Head of caudate nucleus (tissue), 42 donors: ENCODE measurements around the gene TM6SF1.
A peak's percentile ranks its signal among the peaks of the same experiment; 100 is the strongest.

Experiments used
- DNase-seq, 42 donors: peaks; one replicate each; pipeline versions ENCODE4 v3.0.0 to v3.0.0-alpha.2; 2020 to 2021; ENCODE audit warnings: mixed read lengths in 7 of 42
- intact Hi-C: fragments of 100-400 bp; cut with DNase I; formaldehyde crosslinking; loops from one replicate; pipeline ENCODE4 v1.15.0; 2022

TM6SF1 gene

GRCh38 chr15:83106994-83107840 is at the start of gene TM6SF1:
Gene TM6SF1 (plus strand): TSS chr15:83107645. CDS start chr15:83107681, 36 bp downstream.
- DNase-seq, result peak in 10 of 42 donors; percentile 9 to 39 (median 16)
- intact Hi-C loops, result no loop called here

GRCh38 chr15:83057696-83058376 is 49.6 kb upstream of the TM6SF1 start:
- intact Hi-C loops, result no loop called here
- peak in 1 of 42 donors; percentile 26 for DNase-seq

- intact Hi-C loops, result no loop called here
- no peak for DNase-seq
Measured at GRCh38 chr15:83061680-83062079, 45.8 kb upstream of the TM6SF1 start.

GRCh38 chr15:83062768-83063180 is 44.7 kb upstream of the TM6SF1 start:
- intact Hi-C loops, result no loop called here
- peak in 1 of 42 donors; percentile 20 for DNase-seq

DNA sequence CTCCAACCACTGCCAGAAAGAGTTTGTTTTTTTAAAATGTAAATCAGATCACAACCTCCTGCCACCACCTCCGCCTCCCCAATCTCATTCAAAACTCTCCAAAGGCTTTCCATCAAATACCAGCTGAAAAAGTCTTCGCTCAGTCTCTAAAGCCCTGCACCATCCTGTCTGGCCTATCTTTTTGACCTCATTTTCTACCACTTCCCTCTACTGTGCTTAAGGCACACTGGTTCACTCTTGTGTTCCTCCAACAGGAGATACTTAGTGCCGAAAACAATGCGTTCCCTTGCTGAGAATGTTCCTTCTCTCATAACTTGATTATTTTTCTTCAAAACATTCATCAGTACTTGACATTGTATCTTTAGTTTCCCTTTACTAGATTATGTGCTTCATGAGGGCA is 43.9 kb upstream of the TM6SF1 start:
- intact Hi-C loops, result no loop called here

DNA sequence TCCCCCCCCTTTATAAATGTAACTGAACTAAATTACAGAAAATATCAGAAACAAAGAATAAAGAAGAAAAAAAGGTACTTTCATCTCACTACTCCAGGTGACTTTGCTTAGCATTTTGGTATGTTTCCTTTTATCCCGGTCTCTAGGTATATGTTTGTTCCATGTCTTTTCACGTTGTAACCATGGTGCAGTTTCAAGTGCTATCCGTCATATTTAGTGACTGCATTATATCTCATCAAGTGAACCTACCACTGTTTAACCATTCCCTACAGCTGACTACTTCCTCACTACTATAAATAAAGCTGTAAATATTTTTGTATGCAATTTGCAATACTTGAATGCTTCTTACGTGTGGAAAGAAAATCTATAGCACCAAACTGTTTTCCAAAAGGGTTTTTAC is 42.6 kb upstream of the TM6SF1 start:
- no peak for DNase-seq
- intact Hi-C loops, result loop anchor here (5.0 kb wide), 2 partner anchors 53 to 142 kb away; partner anchors contain the start of genes C15orf40 and HDGFL3

More for the DNA sequence above, 43.9 kb upstream of the TM6SF1 start:
- DNase-seq, result no peak

- intact Hi-C loops, result loop anchor here (5.0 kb wide), 2 partner anchors 53 to 142 kb away; partner anchors contain the start of genes C15orf40 and HDGFL3
- DNase-seq, result no peak
Measured at GRCh38 chr15:83065431-83065830, 42.0 kb upstream of the TM6SF1 start.

- DNase-seq, result peak in 20 of 42 donors; percentile 5 to 55 (median 26)
- intact Hi-C loops, result loop anchor here (5.0 kb wide), 2 partner anchors 54 to 141 kb away; partner anchors contain the start of genes C15orf40 and HDGFL3
Measured at GRCh38 chr15:83066034-83066733, 41.3 kb upstream of the TM6SF1 start.

- intact Hi-C loops, result loop anchor here (5.0 kb wide), 2 partner anchors 55 to 140 kb away; partner anchors contain the start of genes C15orf40 and HDGFL3
- peak; percentile 69 to 96 (median 89) for DNase-seq
Measured at GRCh38 chr15:83066734-83067637, 40.5 kb upstream of the TM6SF1 start, which contains the start of gene BTBD1. Gene BTBD1 (minus strand): TSS chr15:83067252. CDS start chr15:83067151, 101 bp downstream.

GRCh38 chr15:83067638-83067962 is 39.8 kb upstream of the TM6SF1 start:
- intact Hi-C loops, result loop anchor here (5.0 kb wide), 2 partner anchors 55 to 140 kb away; partner anchors contain the start of genes C15orf40 and HDGFL3
- DNase-seq, result peak in 1 of 42 donors; percentile 13

GRCh38 chr15:83068054-83068453 is 39.4 kb upstream of the TM6SF1 start:
- no peak for DNase-seq
- intact Hi-C loops, result loop anchor here (5.0 kb wide), 2 partner anchors 56 to 139 kb away; partner anchors contain the start of genes C15orf40 and HDGFL3

GRCh38 chr15:83069211-83069642 is 38.2 kb upstream of the TM6SF1 start:
- intact Hi-C loops, result loop anchor here (5.0 kb wide), 2 partner anchors 57 to 138 kb away; partner anchors contain the start of genes C15orf40 and HDGFL3

GRCh38 chr15:83077491-83078230 is 29.8 kb upstream of the TM6SF1 start:
- intact Hi-C loops, result no loop called here
- no peak for DNase-seq

More at GRCh38 chr15:83069211-83069642, 38.2 kb upstream of the TM6SF1 start:
- peak in 6 of 42 donors; percentile 7 to 40 (median 26) for DNase-seq

- intact Hi-C loops, result no loop called here
- no peak for DNase-seq
Measured at GRCh38 chr15:83078712-83079111, 28.7 kb upstream of the TM6SF1 start.

DNA sequence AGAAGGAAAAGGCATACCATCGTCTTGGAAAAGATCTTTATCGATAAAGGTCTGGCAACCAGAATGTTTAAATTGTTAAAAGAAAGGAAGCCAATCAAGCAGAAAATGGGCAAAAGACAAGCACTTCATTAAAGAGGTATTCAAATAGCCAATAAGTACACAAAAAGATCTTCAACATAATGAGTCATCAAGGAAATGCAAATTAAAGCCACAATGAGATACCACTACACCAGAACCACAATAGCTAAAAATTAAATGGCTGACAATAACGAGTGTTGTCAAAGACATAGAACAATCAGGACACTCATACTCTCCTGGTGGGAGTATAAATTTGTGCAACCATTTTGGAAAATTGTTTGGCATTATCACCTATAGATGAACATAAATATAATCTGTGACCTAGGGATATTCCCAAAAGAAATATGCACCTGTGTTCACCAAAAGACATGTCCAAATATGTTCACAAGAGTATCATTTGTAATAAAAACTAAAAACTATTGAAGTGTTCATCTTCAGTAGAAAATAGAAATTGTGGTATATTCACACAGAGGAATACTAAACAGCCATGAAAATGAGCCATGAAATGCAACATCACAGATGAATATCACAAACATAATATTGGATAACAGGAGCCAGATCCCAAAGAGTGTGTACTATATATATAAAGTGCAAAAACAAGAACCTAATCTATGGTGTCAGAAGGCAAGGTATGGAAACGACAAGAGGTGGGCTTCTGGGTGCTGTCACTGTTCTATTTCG is 26.0 kb upstream of the TM6SF1 start:
- DNase-seq, result no peak
- intact Hi-C loops, result no loop called here

- intact Hi-C loops, result no loop called here
- DNase-seq, result no peak
Measured at GRCh38 chr15:83082730-83083386, 24.6 kb upstream of the TM6SF1 start.
